Mesothelial cell of epicardium (in vitro differentiated cells): ENCODE results near the gene BUB1B. TPM values are rescaled to one million over a fixed set of nuclear protein-coding genes. Genes with fewer than 3 reads are reported as not detected.

ENCODE experiments used
- DNase-seq, 2 experiments: peaks; one replicate each; pipeline ENCODE4 v3.0.0; 2021; ENCODE audit warnings: low spot score in 2 of 2; ENCODE audit not compliant: unreplicated experiment in 2 of 2
- H3K27ac Mint-ChIP-seq: 2 replicates; pipeline ENCODE4 v1.8.0; 2021; ENCODE audit warnings: mixed read lengths
- H3K27me3 Mint-ChIP-seq: 2 replicates; pipeline ENCODE4 v1.8.0; 2021; ENCODE audit warnings: low read depth, mixed read lengths
- H3K36me3 Mint-ChIP-seq: 2 replicates; pipeline ENCODE4 v1.8.0; 2021; ENCODE audit warnings: mixed read lengths
- H3K4me1 Mint-ChIP-seq: 2 replicates; pipeline ENCODE4 v1.8.0; 2021; ENCODE audit warnings: mixed read lengths
- H3K4me3 Mint-ChIP-seq: 2 replicates; pipeline ENCODE4 v1.8.0; 2021; ENCODE audit warnings: mild to moderate bottlenecking, moderate library complexity, mixed read lengths
- H3K9me3 Mint-ChIP-seq: 2 replicates; pipeline ENCODE4 v1.8.0; 2021; ENCODE audit warnings: mixed read lengths
- total RNA-seq: library from RNA; stranded (reverse); gene quantifications from 3 replicates; pipeline ENCODE4 v1.2.1, GENCODE V29; 2021
- TF ChIP-seq, protein P1 (sequence below): fragments of 200-600 bp; sonication (generic); IDR thresholded peaks from one replicate; pipeline ENCODE4 v1.5.0; 2021; ENCODE audit warnings: antibody characterized with exemption; ENCODE audit not compliant: unreplicated experiment

BUB1B gene
- total RNA-seq, 1 donor from 2014 or later, result 35.5 TPM

DNA sequence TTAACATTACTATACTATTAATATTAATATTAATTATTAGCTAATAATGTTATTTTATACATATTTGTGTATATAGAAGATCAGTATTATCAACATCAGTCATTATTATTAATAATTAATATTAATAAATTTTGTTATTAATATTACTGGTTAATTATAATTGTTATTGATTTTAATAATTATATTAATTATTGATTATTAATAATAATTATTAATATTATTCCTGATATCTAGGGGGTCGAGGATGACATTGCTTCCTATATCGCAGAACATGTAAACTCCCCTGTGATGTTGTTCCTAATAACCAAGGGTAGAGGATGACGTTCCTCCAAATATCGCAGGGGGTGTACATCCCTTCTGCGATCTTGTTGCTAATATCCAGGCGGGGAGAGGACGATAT lies 34.9 kb upstream of the BUB1B start:
- Mint-ChIP-seq H3K27ac (no peak overlapping the region), H3K27me3 (peaks cover 26% of the 10 kb centered on the region), H3K4me1 (peaks cover 14% of the 10 kb centered on the region), H3K9me3 (no peaks in the 10 kb centered on the region), H3K4me3 (no peak overlapping the region), H3K36me3 (no peaks in the 10 kb centered on the region)
- TF ChIP-seq, protein P1, sequence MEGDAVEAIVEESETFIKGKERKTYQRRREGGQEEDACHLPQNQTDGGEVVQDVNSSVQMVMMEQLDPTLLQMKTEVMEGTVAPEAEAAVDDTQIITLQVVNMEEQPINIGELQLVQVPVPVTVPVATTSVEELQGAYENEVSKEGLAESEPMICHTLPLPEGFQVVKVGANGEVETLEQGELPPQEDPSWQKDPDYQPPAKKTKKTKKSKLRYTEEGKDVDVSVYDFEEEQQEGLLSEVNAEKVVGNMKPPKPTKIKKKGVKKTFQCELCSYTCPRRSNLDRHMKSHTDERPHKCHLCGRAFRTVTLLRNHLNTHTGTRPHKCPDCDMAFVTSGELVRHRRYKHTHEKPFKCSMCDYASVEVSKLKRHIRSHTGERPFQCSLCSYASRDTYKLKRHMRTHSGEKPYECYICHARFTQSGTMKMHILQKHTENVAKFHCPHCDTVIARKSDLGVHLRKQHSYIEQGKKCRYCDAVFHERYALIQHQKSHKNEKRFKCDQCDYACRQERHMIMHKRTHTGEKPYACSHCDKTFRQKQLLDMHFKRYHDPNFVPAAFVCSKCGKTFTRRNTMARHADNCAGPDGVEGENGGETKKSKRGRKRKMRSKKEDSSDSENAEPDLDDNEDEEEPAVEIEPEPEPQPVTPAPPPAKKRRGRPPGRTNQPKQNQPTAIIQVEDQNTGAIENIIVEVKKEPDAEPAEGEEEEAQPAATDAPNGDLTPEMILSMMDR, result no peak
- DNase-seq, result no peak

DNA sequence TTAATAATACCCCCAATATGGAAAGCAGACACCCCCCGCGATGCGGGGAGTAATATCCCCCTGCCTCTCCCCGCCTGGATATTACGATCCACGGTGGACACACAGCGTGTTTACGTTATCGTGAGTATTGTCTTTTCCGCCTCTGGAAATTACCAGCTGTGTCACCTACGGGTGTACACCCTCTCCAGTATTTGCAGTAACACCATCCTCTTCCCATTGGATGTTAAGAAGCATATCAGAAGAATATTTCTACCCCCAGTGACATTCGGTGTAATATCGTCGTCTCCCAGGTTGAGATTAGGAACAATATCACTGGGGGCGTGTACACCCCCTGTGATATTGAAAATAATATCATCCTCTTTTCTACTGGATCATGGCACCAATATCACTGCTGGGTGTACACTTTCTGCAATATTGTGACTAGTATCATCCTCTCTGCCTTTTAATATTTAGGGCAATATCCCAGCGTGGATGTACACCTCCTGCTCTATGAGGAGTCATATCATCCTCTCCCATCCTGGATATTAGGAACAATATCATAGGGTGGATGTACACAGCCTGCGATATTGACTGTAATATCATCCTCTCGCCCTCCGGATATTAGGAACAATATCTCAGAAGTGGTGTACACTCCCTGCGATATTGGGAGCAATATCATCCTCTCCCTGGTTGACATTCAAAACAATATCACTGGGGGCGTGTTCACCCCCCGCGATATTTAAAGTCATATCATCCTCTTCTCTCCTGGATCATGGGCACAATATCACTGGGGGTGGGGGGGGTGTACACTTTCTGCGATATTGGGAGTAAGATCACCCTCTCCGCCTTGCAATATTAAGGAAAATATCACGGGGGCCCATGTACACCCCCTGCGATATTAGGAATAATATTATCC lies 31.9 kb upstream of the BUB1B start:
- TF ChIP-seq, protein P1, result no peak
- peaks cover 32% of the 10 kb centered on the region for H3K27me3 Mint-ChIP-seq
- H3K4me3 Mint-ChIP-seq, result no peak overlapping the region
- H3K9me3 Mint-ChIP-seq, result no peaks in the 10 kb centered on the region
- no peaks in the 10 kb centered on the region for H3K36me3 Mint-ChIP-seq
- peaks cover 14% of the 10 kb centered on the region for H3K4me1 Mint-ChIP-seq
- H3K27ac Mint-ChIP-seq, result no peak overlapping the region
- DNase-seq, result no peak

DNA sequence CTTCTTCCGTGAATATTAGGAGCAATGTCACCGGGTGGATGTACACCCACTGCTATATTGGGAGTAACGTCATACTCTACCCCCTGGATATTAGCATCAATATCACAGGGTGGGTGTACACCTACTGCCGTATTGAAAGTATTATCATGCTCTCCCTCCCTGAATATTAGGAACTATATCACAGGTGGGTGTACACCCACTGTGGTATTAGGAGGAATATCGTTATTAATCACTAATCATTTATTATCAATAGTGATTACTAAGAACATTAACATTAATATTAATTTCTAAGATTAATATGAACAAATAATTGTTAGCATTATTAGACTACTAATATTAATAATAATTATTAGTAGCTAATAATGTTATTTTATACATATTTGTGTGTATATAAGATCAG lies 30.8 kb upstream of the BUB1B start:
- no peaks in the 10 kb centered on the region for H3K9me3 Mint-ChIP-seq
- TF ChIP-seq, protein P1, result no peak
- H3K27me3 Mint-ChIP-seq, result peaks cover 32% of the 10 kb centered on the region
- no peaks in the 10 kb centered on the region for H3K36me3 Mint-ChIP-seq
- no peak overlapping the region for H3K4me3 Mint-ChIP-seq
- no peak for DNase-seq
- peaks cover 4% of the 10 kb centered on the region for H3K4me1 Mint-ChIP-seq
- no peak overlapping the region for H3K27ac Mint-ChIP-seq

DNA sequence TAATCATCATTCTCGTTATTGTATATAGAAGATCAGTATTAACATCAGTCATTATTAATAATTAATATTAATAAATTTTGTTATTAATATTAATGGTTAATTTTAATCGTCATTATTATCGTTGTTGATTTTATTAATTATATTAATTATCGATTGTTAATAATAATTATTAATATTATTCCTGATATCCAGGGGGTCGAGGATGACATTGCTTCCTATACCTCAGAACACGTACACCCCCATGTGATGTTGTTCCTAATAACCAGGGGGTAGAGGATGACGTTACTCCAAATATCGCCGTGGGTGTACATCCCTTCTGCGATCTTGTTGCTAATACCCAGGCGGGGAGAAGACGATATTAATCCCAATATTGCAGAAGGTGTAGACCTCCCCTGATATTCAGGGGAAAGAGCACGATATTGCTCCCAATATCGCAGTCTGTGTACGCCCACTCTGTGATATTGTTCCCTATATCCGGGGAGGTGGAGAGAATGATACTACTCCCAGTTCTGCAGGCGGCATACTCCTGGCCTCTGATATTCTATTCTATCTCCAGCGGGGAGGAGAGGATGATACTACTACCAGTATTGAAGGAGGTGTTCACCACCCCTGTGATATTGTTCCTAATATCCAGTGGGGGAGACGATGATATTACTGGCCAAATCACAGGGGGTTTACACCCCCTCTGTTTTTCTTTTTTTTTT lies 29.9 kb upstream of the BUB1B start:
- H3K27me3 Mint-ChIP-seq, result peaks cover 32% of the 10 kb centered on the region
- no peak overlapping the region for H3K4me3 Mint-ChIP-seq
- no peaks in the 10 kb centered on the region for H3K36me3 Mint-ChIP-seq
- peaks cover 2% of the 10 kb centered on the region for H3K4me1 Mint-ChIP-seq
- TF ChIP-seq, protein P1, result no peak
- DNase-seq, result no peak
- H3K9me3 Mint-ChIP-seq, result no peaks in the 10 kb centered on the region
- H3K27ac Mint-ChIP-seq, result no peak overlapping the region

DNA sequence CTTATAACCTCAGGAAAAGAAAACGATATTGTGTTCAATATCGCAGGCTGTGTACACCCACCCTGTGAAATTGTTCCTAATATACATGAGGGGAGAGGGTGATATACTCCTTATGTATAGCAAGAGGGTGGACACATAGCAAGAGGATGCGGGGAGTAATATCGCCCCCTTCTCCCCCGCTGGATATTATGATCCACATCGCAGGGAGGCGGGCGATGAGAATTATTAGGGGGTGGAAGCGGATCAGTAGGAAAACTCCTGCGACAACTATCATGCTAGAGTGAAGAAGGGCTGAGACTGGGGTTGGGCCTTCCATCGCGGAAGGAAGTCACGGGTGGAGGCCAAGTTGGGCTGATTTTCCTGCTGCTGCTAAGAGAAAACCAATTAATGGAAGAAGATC lies 27.3 kb upstream of the BUB1B start:
- Mint-ChIP-seq H3K4me3 (no peak overlapping the region), H3K27me3 (peaks cover 17% of the 10 kb centered on the region), H3K4me1 (peaks cover 7% of the 10 kb centered on the region), H3K27ac (no peak overlapping the region), H3K36me3 (no peaks in the 10 kb centered on the region), H3K9me3 (no peaks in the 10 kb centered on the region)
- TF ChIP-seq, protein P1, result no peak
- DNase-seq, result no peak
